Subcutaneous abdominal adipose tissue (tissue), 5 donors: ENCODE measurements around the gene CCDC83.
"Not testable (repeated sequence)": the region's sequence is repeated elsewhere in the genome, so short reads cannot be mapped to it uniquely, and the experiment has no call there.

Experiments used
- H3K27ac ChIP-seq: one replicate; pipeline ENCODE4 v1.7.0; 2013; ENCODE audit warnings: low read depth, mild to moderate bottlenecking, inconsistent platforms, low read length, moderate library complexity
- H3K27me3 ChIP-seq, 5 donors: one replicate each; pipeline ENCODE4 v1.7.0; 2013; ENCODE audit warnings: low read length in 5 of 5, inconsistent platforms in 1 of 5; ENCODE audit not compliant: control insufficient read depth in 5 of 5, insufficient read depth in 4 of 5
- H3K36me3 ChIP-seq, 5 donors: one replicate each; pipeline ENCODE4 v1.7.0; 2013; ENCODE audit warnings: low read length in 5 of 5; ENCODE audit not compliant: control insufficient read depth in 5 of 5, insufficient read depth in 5 of 5
- H3K4me1 ChIP-seq, 5 donors: one replicate each; pipeline ENCODE4 v1.7.0; 2013; ENCODE audit warnings: low read length in 5 of 5, mild to moderate bottlenecking in 3 of 5, moderate library complexity in 1 of 5; ENCODE audit not compliant: control insufficient read depth in 5 of 5, insufficient read depth in 5 of 5
- H3K4me3 ChIP-seq, 5 donors: one replicate each; pipeline ENCODE4 v1.7.0; 2013; ENCODE audit warnings: low read length in 5 of 5, low read depth in 1 of 5
- H3K9ac ChIP-seq, 5 donors: one replicate each; pipeline ENCODE4 v1.7.0; 2013; ENCODE audit warnings: low read length in 5 of 5, mild to moderate bottlenecking in 4 of 5, moderate library complexity in 3 of 5
- H3K9me3 ChIP-seq, 5 donors: one replicate each; pipeline ENCODE4 v1.7.0; 2013; ENCODE audit warnings: low read length in 5 of 5; ENCODE audit not compliant: control insufficient read depth in 5 of 5
- donor health status: healthy.
- donor health status: healthy.
- donor health status: healthy.
- donor health status: healthy.
- donor health status: healthy.

The CCDC83 gene

GRCh38 chr11:85903406-85903805 lies 48.2 kb downstream of the CCDC83 start:
- Histone ChIP-seq H3K36me3 (no peaks in the 10 kb centered on the region), H3K27me3 (no peaks in the 10 kb centered on the region), H3K9ac (no peak overlapping the region), H3K4me3 (no peak overlapping the region), H3K9me3 (no peaks in the 10 kb centered on the region), H3K4me1 (no peaks in the 10 kb centered on the region), H3K27ac (no peak overlapping the region)

DNA sequence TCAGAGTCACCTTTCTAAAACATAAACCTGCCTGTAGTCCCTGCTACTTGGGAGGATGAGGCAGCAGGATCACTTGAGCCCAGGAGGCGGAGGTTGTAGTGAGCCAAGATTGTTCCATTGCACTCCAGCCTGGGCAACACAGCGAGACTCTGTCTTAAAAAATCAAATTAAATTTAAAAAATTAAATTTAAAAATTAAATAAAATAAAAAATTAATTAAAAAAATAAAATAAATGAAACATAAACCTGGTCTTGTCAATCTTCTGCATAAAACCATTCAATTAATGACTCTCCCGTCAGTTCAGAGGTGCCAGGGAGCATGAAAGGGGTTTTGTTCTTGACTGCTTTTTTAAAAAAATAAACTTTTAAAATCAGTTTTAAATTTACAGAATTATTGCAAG lies 48.6 kb downstream of the CCDC83 start:
- Histone ChIP-seq H3K27ac (no peak overlapping the region), H3K9me3 (no peaks in the 10 kb centered on the region), H3K4me3 (no peak overlapping the region), H3K36me3 (no peaks in the 10 kb centered on the region), H3K4me1 (no peaks in the 10 kb centered on the region), H3K9ac (no peak overlapping the region), H3K27me3 (no peaks in the 10 kb centered on the region)

DNA sequence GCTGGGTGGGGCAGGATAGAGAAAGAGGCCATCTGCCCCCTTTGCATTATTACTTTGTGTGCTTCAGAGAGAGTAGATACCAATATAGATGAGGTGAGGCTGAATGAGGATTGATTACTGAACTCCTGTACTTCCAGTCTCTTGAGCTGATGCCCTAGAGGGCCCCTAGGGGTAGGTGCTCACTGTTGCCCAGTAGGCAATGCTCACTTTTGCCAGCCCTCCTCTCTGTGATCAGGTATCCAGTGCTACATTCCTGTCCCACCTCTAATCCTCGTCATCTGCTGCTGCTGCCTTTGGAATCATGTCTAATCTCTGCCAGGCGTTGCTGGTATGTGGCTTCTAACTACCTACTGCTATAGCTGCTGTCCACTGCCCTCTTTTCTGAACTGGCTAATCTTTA lies 57.2 kb downstream of the CCDC83 start:
- H3K4me1 ChIP-seq: no peaks in the 10 kb centered on the region
- no peaks in the 10 kb centered on the region for H3K27me3 ChIP-seq
- H3K9ac ChIP-seq: no peak overlapping the region
- no peak overlapping the region for H3K4me3 ChIP-seq
- no peak overlapping the region for H3K27ac ChIP-seq
- no peaks in the 10 kb centered on the region for H3K36me3 ChIP-seq
- peaks cover 0 to 4% (median 3%) of the 10 kb centered on the region in 5 donors for H3K9me3 ChIP-seq

DNA sequence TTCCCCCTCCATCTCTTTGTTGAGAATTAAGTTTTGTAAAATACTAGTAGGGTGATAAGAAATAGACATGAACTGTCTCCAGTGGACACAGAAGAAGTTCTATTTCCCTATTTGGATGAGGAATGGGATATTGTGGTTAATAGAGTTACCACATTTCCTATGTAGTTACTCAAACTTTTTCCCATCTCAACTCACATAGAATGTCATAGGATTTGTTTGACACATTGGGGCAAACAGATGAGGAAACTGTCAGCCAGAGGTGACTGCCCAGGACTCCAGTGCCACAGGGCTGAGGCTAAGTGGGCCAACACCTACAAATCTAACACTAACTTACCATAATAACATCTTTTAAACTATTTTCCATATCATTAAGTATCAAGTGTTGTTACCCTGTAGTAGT lies 58.3 kb downstream of the CCDC83 start:
- Histone ChIP-seq H3K4me1 (no peaks in the 10 kb centered on the region), H3K9me3 (peaks cover 0 to 4% (median 3%) of the 10 kb centered on the region in 5 donors), H3K27me3 (no peaks in the 10 kb centered on the region), H3K27ac (no peak overlapping the region), H3K36me3 (no peaks in the 10 kb centered on the region), H3K4me3 (no peak overlapping the region), H3K9ac (no peak overlapping the region)

- Histone ChIP-seq H3K36me3 (no peaks in the 10 kb centered on the region), H3K27ac (no peak overlapping the region), H3K9me3 (peaks cover 0 to 4% (median 3%) of the 10 kb centered on the region in 5 donors), H3K4me1 (no peaks in the 10 kb centered on the region), H3K27me3 (no peaks in the 10 kb centered on the region), H3K9ac (no peak overlapping the region), H3K4me3 (no peak overlapping the region)
These were observed 59.2 kb downstream of the CCDC83 start for GRCh38 chr11:85914425-85914824.

DNA sequence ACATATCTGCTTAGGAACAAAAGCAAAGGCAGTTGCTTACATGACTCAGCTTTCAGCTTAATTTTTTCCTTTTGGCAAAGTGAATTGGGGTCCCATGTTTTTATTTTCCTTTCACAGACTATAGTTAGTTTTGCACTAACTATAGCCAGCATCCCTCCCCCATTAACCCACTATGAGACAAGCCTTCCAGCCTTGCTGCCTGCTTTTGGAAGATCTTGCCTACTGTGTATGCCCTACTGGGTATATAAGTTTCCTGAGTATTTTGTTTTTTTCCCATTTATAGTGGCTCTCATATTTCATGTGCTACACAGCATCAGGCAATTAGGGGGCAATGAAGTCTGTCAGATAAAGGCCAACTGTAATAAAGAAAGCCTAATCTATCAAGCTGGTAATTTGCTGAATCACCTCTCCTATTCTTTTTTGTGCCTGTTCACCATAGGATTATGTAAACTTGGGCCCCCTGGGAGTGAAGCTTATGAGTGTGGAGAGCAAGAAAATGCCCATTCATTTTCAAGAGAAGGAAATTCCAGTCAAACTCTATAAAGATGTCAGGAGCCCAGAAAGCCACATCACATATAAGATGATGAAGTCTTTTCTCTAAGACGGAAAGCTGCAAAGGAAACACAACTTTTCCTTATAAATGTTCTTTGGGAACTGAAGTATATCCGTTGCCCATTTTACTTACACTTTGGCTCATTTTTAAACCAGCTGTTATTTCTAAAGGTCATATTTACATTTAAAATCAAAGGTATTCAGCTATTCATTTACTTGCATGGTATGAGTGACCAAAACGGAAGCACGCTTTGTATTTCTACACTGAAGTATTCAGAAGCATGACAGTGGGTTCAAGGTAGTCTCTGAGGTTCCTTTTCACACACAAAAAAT lies 64.0 kb downstream of the CCDC83 start:
- Histone ChIP-seq H3K36me3 (no peaks in the 10 kb centered on the region), H3K4me3 (no peak overlapping the region), H3K9ac (no peak overlapping the region), H3K27ac (no peak overlapping the region), H3K27me3 (no peaks in the 10 kb centered on the region), H3K4me1 (no peaks in the 10 kb centered on the region), H3K9me3 (peaks cover 0 to 4% (median 3%) of the 10 kb centered on the region in 5 donors)

DNA sequence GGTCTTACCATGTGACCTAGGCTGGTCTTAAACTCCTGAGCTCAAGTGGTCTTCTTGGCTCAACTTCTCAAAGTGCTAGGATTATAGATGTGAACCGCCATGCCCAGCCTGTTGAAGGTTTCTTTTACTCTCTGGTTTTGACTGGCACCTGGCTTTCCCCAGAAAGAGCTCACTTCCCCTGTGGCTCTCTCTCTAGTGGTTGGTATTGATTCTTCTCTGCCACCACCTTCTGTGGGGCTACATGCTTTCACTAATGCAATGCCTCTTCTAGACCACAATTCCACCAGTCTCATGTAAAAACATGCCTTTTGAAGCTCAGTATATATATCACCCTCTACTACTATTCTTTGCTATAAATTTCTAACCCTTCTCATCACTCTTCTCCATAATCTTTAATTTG lies 67.2 kb downstream of the CCDC83 start:
- H3K4me1 ChIP-seq: no peaks in the 10 kb centered on the region
- H3K27ac ChIP-seq: no peak overlapping the region
- no peaks in the 10 kb centered on the region for H3K36me3 ChIP-seq
- no peaks in the 10 kb centered on the region for H3K27me3 ChIP-seq
- H3K9me3 ChIP-seq: no peaks in the 10 kb centered on the region
- H3K4me3 ChIP-seq: no peak overlapping the region
- H3K9ac ChIP-seq: no peak overlapping the region

DNA sequence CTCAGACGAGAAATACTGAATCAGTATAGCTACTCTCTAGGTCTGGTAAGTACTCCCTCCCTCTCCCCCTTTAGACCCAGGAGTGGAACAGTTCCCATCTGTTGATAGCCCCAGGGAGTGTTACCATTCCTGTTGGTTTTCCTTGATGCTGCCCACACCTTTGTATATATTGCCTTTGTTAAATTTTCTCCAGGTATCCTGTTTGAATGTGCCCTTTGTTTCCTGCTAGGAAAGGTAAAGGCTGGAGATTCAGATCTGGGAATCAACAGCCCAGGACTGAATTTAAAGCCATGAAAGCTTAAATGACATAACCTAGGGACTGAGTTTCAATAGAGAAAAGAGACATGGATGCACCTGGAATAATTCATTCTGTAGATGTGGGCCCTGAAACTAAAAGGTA lies 68.3 kb downstream of the CCDC83 start:
- Histone ChIP-seq H3K9ac (no peak overlapping the region), H3K27me3 (no peaks in the 10 kb centered on the region), H3K9me3 (no peaks in the 10 kb centered on the region), H3K27ac (no peak overlapping the region), H3K4me1 (no peaks in the 10 kb centered on the region), H3K4me3 (no peak overlapping the region), H3K36me3 (no peaks in the 10 kb centered on the region)

- H3K9me3 ChIP-seq, H3K9ac ChIP-seq, H3K4me3 ChIP-seq, H3K27ac ChIP-seq, H3K36me3 ChIP-seq, H3K27me3 ChIP-seq, H3K4me1 ChIP-seq: not testable (repeated sequence)
These were observed 71.6 kb downstream of the CCDC83 start for GRCh38 chr11:85926653-85927214.

- Histone ChIP-seq H3K4me3 (no peak overlapping the region), H3K27ac (no peak overlapping the region), H3K9me3 (peaks cover 0 to 3% (median 0%) of the 10 kb centered on the region in 5 donors), H3K36me3 (no peaks in the 10 kb centered on the region), H3K9ac (no peak overlapping the region), H3K27me3 (no peaks in the 10 kb centered on the region), H3K4me1 (peaks cover 0 to 5% (median 3%) of the 10 kb centered on the region in 5 donors)
These were observed 75.7 kb downstream of the CCDC83 start for GRCh38 chr11:85930879-85931366.
